Endothelial cell (in vitro differentiated cells): ENCODE data around the gene FANCC. TPM values are rescaled to one million over a fixed set of nuclear protein-coding genes. Genes with fewer than 3 reads are reported as not detected.

Experiments
- DNase-seq: peaks from one replicate; pipeline ENCODE4 v3.0.0; 2021; ENCODE audit warnings: low spot score
- H3K27ac Mint-ChIP-seq: one replicate; pipeline ENCODE4 v1.8.0; 2021; ENCODE audit warnings: mixed read lengths, inconsistent platforms; ENCODE audit not compliant: unreplicated experiment
- H3K27me3 Mint-ChIP-seq: one replicate; pipeline ENCODE4 v1.8.0; 2021; ENCODE audit warnings: mild to moderate bottlenecking, moderate library complexity, mixed read lengths, inconsistent platforms; ENCODE audit not compliant: unreplicated experiment
- H3K36me3 Mint-ChIP-seq: one replicate; pipeline ENCODE4 v1.8.0; 2021; ENCODE audit warnings: mild to moderate bottlenecking, low read depth, mixed read lengths, inconsistent platforms; ENCODE audit not compliant: unreplicated experiment
- H3K4me1 Mint-ChIP-seq: one replicate; pipeline ENCODE4 v1.8.0; 2021; ENCODE audit warnings: mild to moderate bottlenecking, mixed read lengths, inconsistent platforms; ENCODE audit not compliant: unreplicated experiment
- H3K4me3 Mint-ChIP-seq: one replicate; pipeline ENCODE4 v1.8.0; 2021; ENCODE audit warnings: mild to moderate bottlenecking, mixed read lengths, inconsistent platforms; ENCODE audit not compliant: unreplicated experiment
- H3K9me3 Mint-ChIP-seq: one replicate; pipeline ENCODE4 v1.8.0; 2021; ENCODE audit warnings: mixed read lengths, inconsistent platforms; ENCODE audit not compliant: unreplicated experiment
- CTCF ChIP-seq: fragments of 200-600 bp; sonication (generic); IDR thresholded peaks from one replicate; pipeline ENCODE4 v1.5.0; 2021; ENCODE audit warnings: antibody characterized with exemption; ENCODE audit not compliant: unreplicated experiment
- total RNA-seq: library from RNA; stranded (reverse); fragmentation: NEBNext Ultra II Directional; extraction: Animal tissue kit (Norgen Biotek cat#: 25700); gene quantifications from one replicate; pipeline ENCODE4 v1.2.1, GENCODE V29; 2021; ENCODE audit not compliant: unreplicated experiment

The FANCC gene
- total RNA-seq, 1 donor from 2014 or later: 16.7 TPM

- H3K27me3 Mint-ChIP-seq: no peaks in the 10 kb centered on the region
- no peaks in the 10 kb centered on the region for H3K9me3 Mint-ChIP-seq
- H3K27ac Mint-ChIP-seq: no peak overlapping the region
- no peak for DNase-seq
- no peaks in the 10 kb centered on the region for H3K4me1 Mint-ChIP-seq
- TF ChIP-seq CTCF: no peak
- H3K4me3 Mint-ChIP-seq: no peak overlapping the region
- H3K36me3 Mint-ChIP-seq: no peaks in the 10 kb centered on the region
These were observed 115.3 kb downstream of the FANCC start for GRCh38 chr9:95202076-95202681.

- DNase-seq: no peak
- Mint-ChIP-seq H3K27me3 (no peaks in the 10 kb centered on the region), H3K36me3 (no peaks in the 10 kb centered on the region), H3K4me1 (no peaks in the 10 kb centered on the region), H3K27ac (no peak overlapping the region), H3K4me3 (no peak overlapping the region), H3K9me3 (no peaks in the 10 kb centered on the region)
- no peak for TF ChIP-seq CTCF
These were observed 116.3 kb downstream of the FANCC start for GRCh38 chr9:95201206-95201605.

- Mint-ChIP-seq H3K4me1 (peaks cover 2% of the 10 kb centered on the region), H3K36me3 (no peaks in the 10 kb centered on the region), H3K27me3 (no peaks in the 10 kb centered on the region), H3K4me3 (no peak overlapping the region), H3K9me3 (no peaks in the 10 kb centered on the region), H3K27ac (no peak overlapping the region)
- no peak for TF ChIP-seq CTCF
- no peak for DNase-seq
These were observed 119.7 kb downstream of the FANCC start for GRCh38 chr9:95197692-95198271.

- H3K4me1 Mint-ChIP-seq: peaks cover 36% of the 10 kb centered on the region
- H3K36me3 Mint-ChIP-seq: no peaks in the 10 kb centered on the region
- DNase-seq: no peak
- H3K4me3 Mint-ChIP-seq: no peak overlapping the region
- H3K9me3 Mint-ChIP-seq: no peaks in the 10 kb centered on the region
- no peak overlapping the region for H3K27ac Mint-ChIP-seq
- TF ChIP-seq CTCF: no peak
- peaks cover 9% of the 10 kb centered on the region for H3K27me3 Mint-ChIP-seq
These were observed 124.0 kb downstream of the FANCC start for GRCh38 chr9:95193480-95193879.

GRCh38 chr9:95193067-95193466 is 124.4 kb downstream of the FANCC start:
- H3K36me3 Mint-ChIP-seq: no peaks in the 10 kb centered on the region
- no peak for TF ChIP-seq CTCF
- H3K4me3 Mint-ChIP-seq: no peak overlapping the region
- no peak overlapping the region for H3K27ac Mint-ChIP-seq
- peaks cover 40% of the 10 kb centered on the region for H3K4me1 Mint-ChIP-seq
- DNase-seq: no peak
- peaks cover 10% of the 10 kb centered on the region for H3K27me3 Mint-ChIP-seq
- H3K9me3 Mint-ChIP-seq: no peaks in the 10 kb centered on the region
